ENCODE data around the gene FCSK.
"Not testable (repeated sequence)": the region's sequence is repeated elsewhere in the genome, so short reads cannot be mapped to it uniquely, and the experiment has no call there.

Gene FCSK

GRCh38 chr16:70508752-70509151, 54.4 kb downstream of the FCSK start:
- Mint-ChIP-seq H3K27ac (no peak overlapping the region), H3K36me3 (peaks cover 2% of the 10 kb centered on the region), H3K9me3 (ENCODE audit: low read depth) (no peaks in the 10 kb centered on the region), H3K4me1 (ENCODE audit: low read depth) (peaks cover 7% of the 10 kb centered on the region), H3K27me3 (no peaks in the 10 kb centered on the region), H3K4me3 (no peak overlapping the region)

GRCh38 chr16:70510216-70510615, 55.8 kb downstream of the FCSK start:
- no peak overlapping the region for H3K4me3 Mint-ChIP-seq
- no peaks in the 10 kb centered on the region for H3K27me3 Mint-ChIP-seq
- no peaks in the 10 kb centered on the region for H3K9me3 Mint-ChIP-seq (ENCODE audit: low read depth)
- peaks cover 2% of the 10 kb centered on the region for H3K36me3 Mint-ChIP-seq
- H3K4me1 Mint-ChIP-seq (ENCODE audit: low read depth) = peaks cover 7% of the 10 kb centered on the region
- H3K27ac Mint-ChIP-seq = no peak overlapping the region

DNA sequence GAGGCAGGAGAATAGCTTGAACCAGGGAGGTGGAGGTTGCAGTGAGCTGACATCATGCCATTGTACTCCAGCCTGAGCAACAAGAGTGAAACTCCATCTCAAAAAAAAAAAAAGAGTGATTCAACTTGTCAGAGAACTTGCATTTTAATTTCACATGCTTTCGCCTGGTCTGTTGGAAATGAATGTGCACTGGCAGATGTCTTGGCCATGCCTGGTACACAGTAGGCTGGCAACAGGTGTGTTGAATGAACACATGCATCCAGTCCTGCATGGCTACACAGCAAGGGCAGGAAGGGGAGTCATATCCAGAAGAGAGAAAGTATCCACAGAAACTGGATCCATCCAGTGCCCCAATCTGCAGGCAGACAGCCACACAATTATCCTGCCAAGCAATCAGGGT, 57.4 kb downstream of the FCSK start:
- Mint-ChIP-seq H3K4me1 (ENCODE audit: low read depth) (peaks cover 7% of the 10 kb centered on the region), H3K4me3 (no peak overlapping the region), H3K36me3 (peaks cover 2% of the 10 kb centered on the region), H3K27me3 (no peaks in the 10 kb centered on the region), H3K9me3 (ENCODE audit: low read depth) (no peaks in the 10 kb centered on the region), H3K27ac (no peak overlapping the region)

- Mint-ChIP-seq H3K9me3 (ENCODE audit: low read depth) (no peaks in the 10 kb centered on the region), H3K36me3 (peaks cover 2% of the 10 kb centered on the region), H3K27ac (no peak overlapping the region), H3K4me3 (no peak overlapping the region), H3K4me1 (ENCODE audit: low read depth) (peaks cover 7% of the 10 kb centered on the region), H3K27me3 (no peaks in the 10 kb centered on the region)
Observed at GRCh38 chr16:70512456-70512855, 58.1 kb downstream of the FCSK start.

- H3K4me1 Mint-ChIP-seq (ENCODE audit: low read depth) = peaks cover 30% of the 10 kb centered on the region
Observed at GRCh38 chr16:70520612-70521297, 66.4 kb downstream of the FCSK start.

GRCh38 chr16:70522216-70523075, 68.1 kb downstream of the FCSK start:
- Mint-ChIP-seq H3K4me3 (peak overlapping the region; percentile 97), H3K27ac (peak overlapping the region; percentile 99), H3K36me3 (peaks cover 20% of the 10 kb centered on the region), H3K4me1 (ENCODE audit: low read depth) (peaks cover 45% of the 10 kb centered on the region), H3K9me3 (ENCODE audit: low read depth) (no peaks in the 10 kb centered on the region), H3K27me3 (no peaks in the 10 kb centered on the region)

More at GRCh38 chr16:70520612-70521297, 66.4 kb downstream of the FCSK start:
- no peaks in the 10 kb centered on the region for H3K9me3 Mint-ChIP-seq (ENCODE audit: low read depth)
- H3K4me3 Mint-ChIP-seq = peak overlapping the region; percentile 55
- H3K27ac Mint-ChIP-seq = peak overlapping the region; percentile 52
- H3K36me3 Mint-ChIP-seq = peaks cover 11% of the 10 kb centered on the region
- no peaks in the 10 kb centered on the region for H3K27me3 Mint-ChIP-seq

- Mint-ChIP-seq H3K4me3 (peak within 1 kb of the TSS; percentile 97), H3K36me3 (peaks cover 21% of the 10 kb centered on the region), H3K9me3 (ENCODE audit: low read depth) (no peaks in the 10 kb centered on the region), H3K27me3 (no peaks in the 10 kb centered on the region), H3K4me1 (ENCODE audit: low read depth) (peaks cover 46% of the 10 kb centered on the region), H3K27ac (peak within 1 kb of the TSS; percentile 99)
Observed at GRCh38 chr16:70523076-70523742, 68.8 kb downstream of the FCSK start, which contains the start of gene COG4. Gene COG4, minus strand, starts transcription at chr16:70523554. Its CDS starts 11 bp downstream, at chr16:70523543.

- Mint-ChIP-seq H3K9me3 (ENCODE audit: low read depth) (no peaks in the 10 kb centered on the region), H3K4me3 (peak within 1 kb of the TSS; percentile 97), H3K36me3 (peaks cover 21% of the 10 kb centered on the region), H3K27ac (peak within 1 kb of the TSS; percentile 99), H3K27me3 (no peaks in the 10 kb centered on the region), H3K4me1 (ENCODE audit: low read depth) (peaks cover 52% of the 10 kb centered on the region)
Observed at GRCh38 chr16:70523743-70524398, 69.5 kb downstream of the FCSK start, which contains the start of gene SF3B3. Gene SF3B3, plus strand, starts transcription at chr16:70523816. Its CDS starts 2,841 bp downstream, at chr16:70526657.

- peak overlapping the region; percentile 97 for H3K4me3 Mint-ChIP-seq
- H3K36me3 Mint-ChIP-seq = peaks cover 24% of the 10 kb centered on the region
- peak overlapping the region; percentile 99 for H3K27ac Mint-ChIP-seq
- peaks cover 58% of the 10 kb centered on the region for H3K4me1 Mint-ChIP-seq (ENCODE audit: low read depth)
- H3K9me3 Mint-ChIP-seq (ENCODE audit: low read depth); H3K27me3 Mint-ChIP-seq: not testable (repeated sequence)
Observed at GRCh38 chr16:70524399-70524825, 70.0 kb downstream of the FCSK start.

GRCh38 chr16:70526403-70526802, 72.0 kb downstream of the FCSK start:
- H3K4me1 Mint-ChIP-seq (ENCODE audit: low read depth) = peaks cover 49% of the 10 kb centered on the region

DNA sequence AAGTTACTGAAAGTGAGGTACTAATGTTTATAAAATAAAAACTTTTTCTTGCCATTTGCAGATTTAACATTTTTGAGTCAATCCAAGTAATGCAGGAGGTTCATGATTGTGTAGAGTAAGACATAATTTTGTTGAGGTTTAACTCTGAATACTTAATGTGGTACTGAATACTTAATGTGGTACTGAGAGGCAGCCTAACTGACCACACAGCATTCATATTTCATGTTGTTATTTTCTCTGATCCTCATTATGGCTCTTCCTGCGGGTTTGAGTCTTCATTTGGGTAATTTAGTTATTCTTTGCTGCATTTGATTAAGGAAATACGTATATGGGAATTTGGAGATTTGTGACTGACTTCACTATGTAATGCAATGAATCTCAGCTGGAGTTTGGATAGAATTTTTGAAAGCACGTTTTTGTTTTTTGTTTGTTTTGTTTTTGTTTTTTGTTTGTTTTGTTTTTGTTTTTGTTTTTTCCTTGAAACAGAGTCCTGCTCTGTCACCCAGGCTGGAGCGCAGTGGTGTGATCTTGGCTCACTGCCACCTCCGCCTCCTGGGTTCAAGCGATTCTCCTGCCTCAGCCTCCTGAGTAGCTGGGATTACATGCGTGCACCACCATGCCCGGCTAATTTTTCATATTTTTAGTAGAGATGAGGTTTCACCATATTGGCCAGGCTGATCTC, 73.1 kb downstream of the FCSK start:
- H3K36me3 Mint-ChIP-seq = peaks cover 24% of the 10 kb centered on the region
- H3K4me3 Mint-ChIP-seq = peak overlapping the region; percentile 97
- peak overlapping the region; percentile 67 for H3K27ac Mint-ChIP-seq
- peaks cover 48% of the 10 kb centered on the region for H3K4me1 Mint-ChIP-seq (ENCODE audit: low read depth)
- H3K27me3 Mint-ChIP-seq = no peaks in the 10 kb centered on the region
- H3K9me3 Mint-ChIP-seq (ENCODE audit: low read depth) = no peaks in the 10 kb centered on the region

More at GRCh38 chr16:70526403-70526802, 72.0 kb downstream of the FCSK start:
- Mint-ChIP-seq H3K9me3 (ENCODE audit: low read depth) (no peaks in the 10 kb centered on the region), H3K36me3 (peaks cover 26% of the 10 kb centered on the region), H3K27ac (peak overlapping the region; percentile 67), H3K27me3 (no peaks in the 10 kb centered on the region), H3K4me3 (peak overlapping the region; percentile 97)

- H3K27ac Mint-ChIP-seq = peak overlapping the region; percentile 70
- peaks cover 54% of the 10 kb centered on the region for H3K4me1 Mint-ChIP-seq (ENCODE audit: low read depth)
- H3K36me3 Mint-ChIP-seq = peaks cover 22% of the 10 kb centered on the region
- H3K9me3 Mint-ChIP-seq (ENCODE audit: low read depth) = no peaks in the 10 kb centered on the region
- no peaks in the 10 kb centered on the region for H3K27me3 Mint-ChIP-seq
- H3K4me3 Mint-ChIP-seq = peak overlapping the region; percentile 81
Observed at GRCh38 chr16:70529051-70529777, 74.8 kb downstream of the FCSK start.

Measured in activated naive CD8-positive, alpha-beta T cell (primary cell).